Measurements from ENCODE around the gene ARIH2. TPM values are rescaled to one million over a fixed set of nuclear protein-coding genes. Genes with fewer than 3 reads are reported as not detected.

The ARIH2 gene
- total and polyA plus RNA-seq, 2 experiments from 2014 or later, result 76.4 to 118 TPM

- peaks cover 27% of the 10 kb centered on the region; the same call in 1 of the 2 replicates for H3K4me1 ChIP-seq (ENCODE audit: insufficient read depth)
- H3K27me3 ChIP-seq (ENCODE audit: insufficient read depth), result no peaks in the 10 kb centered on the region
- H3K4me1 Mint-ChIP-seq, result peaks cover 24% of the 10 kb centered on the region
- H3K4me3 ChIP-seq, result peak overlapping the region; percentile 97
- TF ChIP-seq NANOG (IDR thresholded peaks at IDR 0.05; ENCODE audit: borderline replicate concordance), result no peak
- TF ChIP-seq ZNF114 (CRISPR knock-in tag; IDR thresholded peaks at IDR 0.05), result no peak
- no peak for TF ChIP-seq CREB1 (CRISPR knock-in tag; IDR thresholded peaks at IDR 0.05; ENCODE audit: low read depth)
- ATAC-seq (no peak), DNase-seq (ENCODE audit: low spot score) (no peak)
- no peaks in the 10 kb centered on the region; the same call in 2 of the 3 replicates for H3K9me3 Mint-ChIP-seq
- peak overlapping the region; percentile 99 for H3K4me2 ChIP-seq
- H3K4me3 Mint-ChIP-seq, result peak overlapping the region; percentile 93
- H3K79me2 ChIP-seq (replicated peaks; ENCODE audit: insufficient read depth), result peaks cover 18% of the 10 kb centered on the region
- H3K27me3 Mint-ChIP-seq (ENCODE audit: insufficient read depth, low read depth, poor library complexity), result peaks cover 32% of the 10 kb centered on the region
- peaks cover 49% of the 10 kb centered on the region for H3K36me3 Mint-ChIP-seq (ENCODE audit: low read depth)
- no peak overlapping the region; the same call in 1 of the 2 replicates for H2AFZ ChIP-seq
- no peak overlapping the region for H3K27ac ChIP-seq (ENCODE audit: low read depth)
- H3K9me2 ChIP-seq (ENCODE audit: insufficient read depth), result no peaks in the 10 kb centered on the region
- peak overlapping the region; percentile 81; the same call in 1 of the 2 replicates for H3K27ac Mint-ChIP-seq
- peaks cover 14% of the 10 kb centered on the region for H4K20me1 ChIP-seq (replicated peaks; ENCODE audit: insufficient read depth)
- H3K36me3 ChIP-seq (ENCODE audit: insufficient read depth), result peaks cover 23% of the 10 kb centered on the region
- H3F3A ChIP-seq (replicated peaks; ENCODE audit: low read depth), result peaks cover 51% of the 10 kb centered on the region
Measured at GRCh38 chr3:49019941-49020329, 101.3 kb downstream of the ARIH2 start.

GRCh38 chr3:49020330-49021212 lies 101.9 kb downstream of the ARIH2 start:
- H3K79me2 ChIP-seq (replicated peaks; ENCODE audit: insufficient read depth), result peaks cover 18% of the 10 kb centered on the region
- Mint-ChIP-seq H3K4me3 (peak overlapping the region; percentile 93), H3K27ac (peak overlapping the region; percentile 81; the same call in 1 of the 2 replicates), H3K4me1 (peaks cover 24% of the 10 kb centered on the region), H3K27me3 (ENCODE audit: insufficient read depth, low read depth, poor library complexity) (peaks cover 30% of the 10 kb centered on the region), H3K9me3 (no peaks in the 10 kb centered on the region; the same call in 1 of the 3 replicates), H3K36me3 (ENCODE audit: low read depth) (peaks cover 49% of the 10 kb centered on the region)
- H3K9me2 ChIP-seq (ENCODE audit: insufficient read depth), result no peaks in the 10 kb centered on the region
- H3K4me3 ChIP-seq, result peak overlapping the region; percentile 97
- no peaks in the 10 kb centered on the region for H3K27me3 ChIP-seq (ENCODE audit: insufficient read depth)
- H3K36me3 ChIP-seq (ENCODE audit: insufficient read depth), result peaks cover 19% of the 10 kb centered on the region
- H4K20me1 ChIP-seq (replicated peaks; ENCODE audit: insufficient read depth), result peaks cover 14% of the 10 kb centered on the region
- peaks cover 49% of the 10 kb centered on the region for H3F3A ChIP-seq (replicated peaks; ENCODE audit: low read depth)
- DNase-seq (ENCODE audit: low spot score) (peak; percentile 66), ATAC-seq (peak; percentile 1; the same call in 2 of the 3 replicates)
- H3K4me2 ChIP-seq, result peak overlapping the region; percentile 99
- H2AFZ ChIP-seq, result peak overlapping the region; percentile 60; the same call in 1 of the 2 replicates
- peak overlapping the region; percentile 92 for H3K27ac ChIP-seq (ENCODE audit: low read depth)
- peaks cover 27% of the 10 kb centered on the region; the same call in 1 of the 2 replicates for H3K4me1 ChIP-seq (ENCODE audit: insufficient read depth)
- TF ChIP-seq ETS1 (IDR thresholded peaks at IDR 0.05) (no peak), CREB1 (CRISPR knock-in tag; IDR thresholded peaks at IDR 0.05; ENCODE audit: low read depth) (no peak), POLR2AphosphoS5 (IDR thresholded peaks at IDR 0.05; ENCODE audit: low read depth) (peak; percentile 20; the same call in 1 of the 2 replicates), CTCF (conservative IDR thresholded peaks at IDR 0.05; ENCODE audit: low read depth in 2 of 2) (0 out of 4 replicates have a peak, but pooled peaks of 1 of the 2 experiments have one; percentile 1), JUNB (IDR thresholded peaks at IDR 0.05; ENCODE audit: unreplicated experiment) (no peak)
